ENCODE measurements around the gene IGF1R.

The IGF1R gene

DNA sequence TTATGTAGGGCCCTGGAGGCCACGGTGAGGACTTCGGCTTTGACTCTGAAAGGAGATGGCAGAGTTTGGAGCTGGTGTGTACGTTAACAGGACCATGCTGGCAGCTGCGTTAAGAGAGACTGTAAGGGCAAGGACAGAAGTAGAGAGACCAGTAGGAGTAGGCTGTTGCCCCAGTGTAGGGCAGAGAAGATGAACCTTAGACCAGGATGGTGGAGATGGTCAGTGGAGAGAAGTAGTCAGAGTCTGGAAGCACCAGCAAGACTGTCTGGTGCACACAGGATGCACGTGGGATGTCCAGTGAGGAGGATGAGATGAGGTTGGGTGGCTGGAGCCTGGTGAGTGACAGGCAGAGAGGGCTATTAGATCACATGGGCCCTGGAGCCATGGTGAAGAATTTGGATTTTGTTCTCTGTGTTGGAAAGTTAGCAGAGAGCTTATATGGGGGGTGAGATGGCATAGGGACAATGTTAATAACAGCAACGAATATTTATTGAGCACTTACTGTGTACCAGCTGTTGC lies 150.1 kb downstream of the IGF1R start:
- DNase-seq (ENCODE audit: low spot score) = no peak

DNA sequence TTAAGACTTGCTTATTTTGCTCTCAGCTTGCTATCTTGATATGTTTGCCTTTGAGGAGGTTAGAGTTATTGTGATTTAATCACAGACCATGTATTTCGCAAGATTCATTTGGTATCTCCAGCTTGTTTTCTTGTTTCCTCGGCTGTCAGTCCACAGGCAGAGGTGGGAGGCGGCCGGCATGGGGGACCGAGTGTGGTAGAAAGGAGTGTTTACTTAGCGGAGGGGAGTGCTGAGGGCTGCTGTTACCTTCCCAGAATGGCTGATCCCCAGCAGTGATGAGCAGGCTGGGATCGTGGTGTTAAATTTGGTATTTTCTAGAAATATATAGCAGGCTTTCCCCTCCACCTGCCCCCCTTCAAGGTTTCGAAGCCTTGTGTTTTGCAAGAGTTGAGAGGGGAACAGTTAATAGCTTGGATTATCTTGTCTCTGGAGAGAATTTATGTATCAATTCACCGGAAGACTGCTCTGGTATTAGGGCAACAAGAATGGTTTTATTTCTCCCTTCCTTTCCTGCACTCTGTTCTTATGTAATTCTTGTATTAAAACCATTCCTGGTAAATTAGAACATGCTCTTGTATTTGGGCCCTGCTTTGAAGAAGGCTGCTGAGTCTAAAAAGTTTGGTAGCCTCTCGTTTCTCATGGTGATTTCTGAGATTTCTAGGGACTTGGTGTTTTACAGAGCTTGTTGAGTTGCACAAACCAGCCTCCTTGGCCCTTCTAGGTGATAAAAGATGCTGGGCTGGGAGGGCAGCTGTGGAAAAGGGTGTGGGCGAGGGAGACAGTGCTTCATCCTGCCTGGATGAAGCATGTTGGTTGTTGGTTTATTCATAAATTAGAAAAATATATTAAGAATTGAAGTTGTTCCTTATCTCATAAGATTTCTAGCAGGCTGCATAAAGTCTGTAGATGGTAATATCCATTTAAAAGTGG lies 151.4 kb downstream of the IGF1R start:
- no peak for DNase-seq (ENCODE audit: low spot score)

DNA sequence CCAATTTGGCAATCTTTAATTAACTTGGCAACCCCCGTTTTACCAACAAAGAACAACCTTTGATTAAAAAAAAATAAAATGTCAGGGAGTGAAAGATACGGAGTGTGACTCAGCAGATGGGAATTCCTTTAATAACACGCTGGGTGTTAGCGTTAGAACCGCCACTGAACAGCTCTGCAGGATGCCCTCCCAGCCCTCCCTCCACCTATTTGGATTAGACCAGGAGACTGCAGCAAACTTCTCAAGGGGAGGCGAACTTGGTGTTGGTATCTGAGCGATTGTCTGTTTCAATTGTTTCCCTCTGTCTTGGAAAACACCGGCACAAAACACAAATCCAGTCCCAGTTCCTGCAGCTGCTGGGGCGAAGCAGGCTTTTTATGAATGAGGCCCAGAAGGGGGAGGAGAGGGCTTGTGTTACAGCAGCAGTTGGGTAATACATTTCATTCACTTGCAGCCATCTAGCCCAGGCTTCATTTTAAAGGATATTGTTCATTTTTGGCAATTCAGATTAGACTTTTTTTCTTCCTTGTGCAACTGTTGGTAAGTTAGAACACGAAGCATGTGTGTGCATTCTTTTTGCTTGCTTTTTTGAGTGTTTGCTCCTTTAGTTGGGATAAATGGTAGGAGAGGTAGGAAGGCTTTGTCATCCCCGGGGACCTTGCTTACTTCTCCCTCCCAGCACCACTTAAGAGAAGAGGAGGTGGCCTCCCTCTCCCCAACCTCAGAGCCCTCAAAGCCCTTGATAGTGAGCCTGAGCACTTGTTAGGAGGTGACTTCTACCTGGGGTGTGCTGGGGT lies 152.3 kb downstream of the IGF1R start:
- DNase-seq (ENCODE audit: low spot score) = peak; percentile 68

- no peak for DNase-seq (ENCODE audit: low spot score)
These were observed 152.9 kb downstream of the IGF1R start for GRCh38 chr15:98801234-98801561.

GRCh38 chr15:98802187-98802586 lies 153.8 kb downstream of the IGF1R start:
- no peak for DNase-seq (ENCODE audit: low spot score)

DNA sequence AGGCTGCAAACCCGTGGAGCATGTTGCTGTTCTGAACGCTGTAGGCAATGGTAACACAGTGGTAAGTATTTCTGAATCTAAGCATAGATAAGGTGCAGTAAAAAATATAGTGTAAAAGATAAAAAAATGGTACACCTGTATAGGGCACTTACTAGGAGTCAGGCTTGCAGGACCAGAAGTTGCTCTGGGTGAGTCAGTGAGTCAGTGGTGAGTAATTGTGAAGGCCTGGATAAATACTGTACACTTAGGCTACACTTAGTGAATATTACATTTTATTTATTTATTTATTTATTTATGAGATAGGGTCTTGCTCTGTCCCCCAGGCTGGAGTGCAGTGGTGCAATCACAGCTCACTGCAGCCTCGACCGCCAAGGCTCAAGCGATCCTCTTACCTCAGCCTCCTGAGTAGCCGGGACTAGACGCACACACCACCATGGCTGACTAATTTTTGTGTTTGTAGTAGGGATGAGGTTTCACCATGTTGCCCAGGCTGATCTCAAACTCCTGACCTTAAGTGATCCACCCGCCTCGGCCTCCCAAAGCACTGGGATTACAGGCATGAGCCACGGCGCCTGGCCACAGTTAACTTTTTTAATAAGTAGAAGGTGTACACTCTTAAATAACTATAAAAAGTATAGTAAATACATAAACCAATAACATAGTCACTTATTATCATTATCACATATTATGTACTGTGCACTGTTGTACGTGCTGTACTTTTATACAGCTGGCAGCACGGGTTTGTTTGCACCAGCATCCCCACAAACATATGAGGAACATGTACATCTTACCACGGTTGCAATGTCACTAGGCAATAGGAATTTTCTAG lies 155.1 kb downstream of the IGF1R start:
- no peak for DNase-seq (ENCODE audit: low spot score)

DNA sequence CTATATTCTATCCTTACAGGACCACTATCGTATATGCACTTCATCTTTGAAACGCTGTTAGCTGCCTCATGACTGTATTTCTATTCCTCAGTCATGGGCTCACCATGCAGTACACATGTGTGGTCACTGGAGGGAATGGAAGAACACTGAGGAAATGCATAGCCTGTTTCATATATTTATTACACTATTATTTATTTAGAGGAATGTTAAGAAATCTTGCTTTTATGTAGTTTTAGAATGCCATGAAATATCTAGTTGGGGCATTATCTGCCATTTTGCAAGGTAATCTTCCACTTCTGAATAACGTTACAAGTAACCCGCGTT lies 155.7 kb downstream of the IGF1R start:
- no peak for DNase-seq (ENCODE audit: low spot score)

DNA sequence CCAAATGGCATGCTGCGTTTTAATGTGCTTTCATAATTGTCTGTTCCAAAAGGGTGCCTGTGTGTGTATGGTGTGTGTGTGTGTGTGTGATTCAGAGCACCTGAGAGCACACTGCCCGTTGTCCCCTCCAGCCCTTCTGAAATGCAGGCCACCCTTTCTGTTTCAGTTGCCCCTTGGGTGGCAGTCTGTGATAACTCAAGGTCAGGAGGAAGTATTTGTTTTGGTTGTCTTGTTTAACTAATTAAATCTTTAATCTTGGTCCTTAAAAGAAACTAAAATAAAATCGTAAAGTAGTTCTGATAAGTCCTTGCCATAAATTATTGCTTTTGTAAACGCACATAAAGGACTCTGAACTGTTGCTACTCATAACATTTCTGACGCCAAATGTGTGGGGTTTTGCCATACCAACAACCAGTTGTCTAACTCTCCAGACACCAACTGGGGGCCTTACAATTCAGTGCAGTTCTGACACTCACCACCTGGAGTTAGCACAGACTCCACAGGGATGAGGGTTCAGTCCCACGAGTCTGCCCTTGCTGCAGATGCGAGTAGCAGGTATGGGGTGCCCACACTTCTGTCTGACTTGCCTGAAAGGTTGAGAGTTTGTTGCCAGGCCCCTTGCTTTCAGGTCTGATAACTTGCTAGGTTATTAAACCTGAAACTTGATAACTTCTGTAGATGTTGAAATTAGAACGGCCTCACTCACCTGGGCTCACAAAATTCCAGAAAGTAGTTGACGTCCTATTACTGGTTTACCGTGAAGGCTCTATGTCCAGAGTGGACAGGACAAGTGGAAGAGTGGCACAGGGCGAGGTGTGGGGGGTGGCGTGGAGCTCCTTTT lies 157.3 kb downstream of the IGF1R start:
- no peak for DNase-seq (ENCODE audit: low spot score)

DNA sequence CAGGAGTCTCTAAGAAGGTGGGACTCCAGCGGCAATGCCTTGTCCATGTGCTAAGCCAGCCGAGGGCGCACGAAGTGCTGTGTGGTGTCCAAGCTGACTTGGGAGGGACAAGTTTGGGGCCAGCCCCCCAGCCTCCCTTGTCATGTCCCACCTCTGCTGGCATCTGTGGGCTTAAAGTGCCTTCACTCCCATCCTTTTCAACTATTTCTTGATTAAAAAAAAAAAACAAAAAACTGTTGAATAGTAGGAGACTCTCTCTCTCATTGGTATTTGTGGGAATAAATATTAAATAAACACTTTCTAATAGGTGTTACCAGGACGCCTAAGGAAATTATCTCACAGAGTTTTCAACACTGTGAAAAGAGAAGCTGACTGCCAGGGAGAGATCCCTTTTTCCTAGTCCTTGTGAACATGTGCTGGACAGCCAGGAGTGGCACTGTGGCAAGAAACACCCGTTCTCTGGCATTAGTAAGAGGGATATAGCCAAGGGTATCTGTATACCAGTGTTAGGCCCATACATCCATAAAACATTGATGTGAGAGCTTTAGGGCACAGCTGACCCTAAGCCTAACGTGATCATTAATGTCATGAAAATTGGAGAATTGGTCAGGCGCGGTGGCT lies 158.0 kb downstream of the IGF1R start:
- DNase-seq (ENCODE audit: low spot score) = no peak

GRCh38 chr15:98807262-98807661 lies 158.9 kb downstream of the IGF1R start:
- peak; percentile 54 for DNase-seq (ENCODE audit: low spot score)

DNA sequence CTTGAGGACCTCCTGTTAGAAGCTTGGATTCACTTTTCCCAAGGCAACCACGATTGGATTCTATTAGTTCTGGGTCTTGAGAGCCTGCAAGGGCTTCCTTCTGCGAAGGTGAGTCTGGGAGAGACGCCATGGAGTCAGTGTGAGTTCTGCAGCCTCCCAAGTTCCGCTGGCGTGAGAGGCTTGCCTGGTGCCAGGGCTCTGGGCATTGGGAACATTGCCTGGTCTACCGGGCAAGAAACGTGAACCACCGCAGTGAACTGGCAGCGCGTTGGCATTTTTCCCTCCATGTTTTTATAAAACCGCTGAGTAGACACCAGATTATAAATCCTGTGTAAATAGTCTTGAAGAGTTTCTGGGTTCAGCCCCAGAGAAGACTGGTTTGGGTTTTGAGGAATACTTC lies 160.9 kb downstream of the IGF1R start:
- no peak for DNase-seq (ENCODE audit: low spot score)

GRCh38 chr15:98812716-98813446 lies 164.5 kb downstream of the IGF1R start:
- DNase-seq (ENCODE audit: low spot score) = no peak

- DNase-seq (ENCODE audit: low spot score) = no peak
These were observed 165.6 kb downstream of the IGF1R start for GRCh38 chr15:98813951-98814350.

- no peak for DNase-seq (ENCODE audit: low spot score)
These were observed 166.9 kb downstream of the IGF1R start for GRCh38 chr15:98815207-98815606.

DNA sequence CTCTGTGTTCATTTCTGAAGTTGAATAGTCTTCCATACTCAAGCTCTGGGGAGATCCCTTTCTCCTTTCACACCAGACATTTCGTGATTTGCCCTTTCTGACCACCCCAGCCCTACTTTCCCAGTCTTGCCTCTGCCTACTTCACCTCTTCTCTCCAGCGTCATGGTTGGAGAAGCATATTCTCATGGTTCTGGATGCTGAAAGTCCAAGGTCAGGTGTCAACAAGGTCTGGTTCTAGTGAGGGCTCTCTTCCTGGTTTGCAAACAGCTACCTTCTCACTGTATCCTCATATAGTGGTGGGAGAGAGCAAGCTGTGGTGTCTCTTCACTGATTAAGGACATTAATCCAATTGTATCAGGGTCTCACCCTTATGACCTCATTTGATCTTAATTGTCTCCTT lies 169.4 kb downstream of the IGF1R start:
- DNase-seq (ENCODE audit: low spot score) = no peak

- peak; percentile 79 for DNase-seq (ENCODE audit: low spot score)
These were observed 174.7 kb downstream of the IGF1R start for GRCh38 chr15:98823012-98823458.

- no peak for DNase-seq (ENCODE audit: low spot score)
These were observed 175.3 kb downstream of the IGF1R start for GRCh38 chr15:98823616-98824015.

DNA sequence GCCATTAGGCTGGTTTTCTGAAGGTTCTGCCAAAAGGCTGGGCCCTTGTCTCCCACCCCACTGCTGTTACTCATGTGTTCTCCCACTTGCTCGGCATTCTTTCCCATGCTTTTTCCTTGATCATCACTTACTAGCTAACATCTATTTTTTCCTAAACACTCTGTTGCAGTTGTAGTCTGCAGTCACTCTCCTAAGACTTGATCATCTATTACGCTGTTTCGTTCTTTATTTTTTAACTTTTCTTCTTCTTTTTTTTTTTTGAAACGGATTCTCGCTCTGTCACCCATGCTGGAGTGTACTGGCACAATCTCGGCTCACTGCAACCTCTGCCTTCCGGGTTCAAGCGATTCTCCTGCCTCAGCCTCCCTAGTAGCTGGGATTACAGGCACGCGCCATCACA lies 176.3 kb downstream of the IGF1R start:
- DNase-seq (ENCODE audit: low spot score) = no peak

DNA sequence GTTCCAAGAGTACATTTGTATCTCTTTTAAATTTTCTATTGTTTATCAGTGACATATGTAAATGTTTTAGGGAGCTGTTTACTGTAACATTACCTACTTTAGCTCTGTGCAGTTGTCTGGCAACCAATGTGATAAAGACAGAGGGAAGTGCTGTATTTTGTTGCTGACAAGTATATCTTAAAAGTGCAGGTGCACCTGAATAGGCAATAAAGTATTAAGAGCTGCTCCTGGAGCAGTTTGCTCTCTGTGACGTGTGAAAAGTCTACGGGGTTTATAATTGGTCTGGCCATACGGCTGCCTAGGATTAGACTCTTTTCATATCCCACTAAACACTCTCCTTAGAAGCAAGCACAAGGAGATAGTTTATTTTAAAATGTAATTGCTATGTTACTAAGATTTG lies 178.3 kb downstream of the IGF1R start:
- no peak for DNase-seq (ENCODE audit: low spot score)

DNA sequence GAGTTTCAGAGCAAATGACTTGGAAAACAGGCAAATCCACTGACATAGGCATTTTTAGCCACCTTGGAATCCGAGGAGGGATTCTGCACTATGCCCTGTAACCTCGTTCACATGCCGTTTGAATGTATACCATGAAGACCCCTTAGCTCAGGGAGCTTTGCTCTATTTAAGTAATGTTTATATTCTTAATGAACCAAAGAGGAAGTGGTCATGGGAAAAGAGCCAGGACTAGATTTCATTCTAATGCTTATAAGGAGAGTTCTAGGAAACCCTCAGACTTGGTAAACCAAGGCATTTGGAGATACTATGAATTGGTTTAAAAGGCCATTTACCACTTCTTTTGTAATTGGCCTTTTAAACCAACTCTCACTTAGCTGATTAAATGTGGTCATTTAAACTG lies 178.9 kb downstream of the IGF1R start:
- DNase-seq (ENCODE audit: low spot score) = no peak
